Keratinocyte (primary cell): ENCODE results near the gene CTDSPL.

ENCODE experiments used
- EZH2 ChIP-seq: IDR thresholded peaks from one replicate; pipeline ENCODE4 v1.6.1; 2012; ENCODE audit warnings: inconsistent platforms, mild to moderate bottlenecking, low read length, moderate library complexity
- TF ChIP-seq, protein P1 (sequence below), 3 experiments: IDR thresholded peaks in 1 of 3; conservative IDR thresholded peaks in 1 of 3; optimal IDR thresholded peaks in 1 of 3; 2 replicates in 2 of 3; 3 replicates in 1 of 3; pipeline versions ENCODE3 to v1.5.1; 2011; ENCODE audit warnings: low read length in 3 of 3, mild to moderate bottlenecking in 3 of 3, moderate library complexity in 2 of 3, control low read depth in 1 of 3, inconsistent platforms in 1 of 3; ENCODE audit not compliant: insufficient read depth in 2 of 3; ENCODE audit errors: extremely low read depth in 1 of 3

DNA sequence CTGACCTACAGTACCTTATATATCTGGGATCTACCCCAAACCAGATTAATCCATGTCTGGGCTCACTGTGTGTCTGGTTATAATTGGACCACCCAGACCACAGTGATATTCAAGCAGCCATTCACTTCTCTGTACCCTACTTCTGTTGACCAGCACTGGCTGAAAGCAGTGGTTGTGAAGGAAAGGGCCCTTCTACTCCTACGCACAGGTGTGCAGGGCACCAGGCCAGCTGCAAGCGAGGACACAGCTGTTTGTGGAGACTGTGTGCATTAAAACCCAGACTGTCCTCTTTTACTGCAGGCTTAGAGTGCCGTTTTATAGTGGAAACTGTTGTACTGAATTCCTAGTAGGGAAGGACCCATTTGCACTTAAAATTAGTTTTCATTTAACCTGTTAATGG lies 29.5 kb downstream of the CTDSPL start:
- TF ChIP-seq, protein P1, sequence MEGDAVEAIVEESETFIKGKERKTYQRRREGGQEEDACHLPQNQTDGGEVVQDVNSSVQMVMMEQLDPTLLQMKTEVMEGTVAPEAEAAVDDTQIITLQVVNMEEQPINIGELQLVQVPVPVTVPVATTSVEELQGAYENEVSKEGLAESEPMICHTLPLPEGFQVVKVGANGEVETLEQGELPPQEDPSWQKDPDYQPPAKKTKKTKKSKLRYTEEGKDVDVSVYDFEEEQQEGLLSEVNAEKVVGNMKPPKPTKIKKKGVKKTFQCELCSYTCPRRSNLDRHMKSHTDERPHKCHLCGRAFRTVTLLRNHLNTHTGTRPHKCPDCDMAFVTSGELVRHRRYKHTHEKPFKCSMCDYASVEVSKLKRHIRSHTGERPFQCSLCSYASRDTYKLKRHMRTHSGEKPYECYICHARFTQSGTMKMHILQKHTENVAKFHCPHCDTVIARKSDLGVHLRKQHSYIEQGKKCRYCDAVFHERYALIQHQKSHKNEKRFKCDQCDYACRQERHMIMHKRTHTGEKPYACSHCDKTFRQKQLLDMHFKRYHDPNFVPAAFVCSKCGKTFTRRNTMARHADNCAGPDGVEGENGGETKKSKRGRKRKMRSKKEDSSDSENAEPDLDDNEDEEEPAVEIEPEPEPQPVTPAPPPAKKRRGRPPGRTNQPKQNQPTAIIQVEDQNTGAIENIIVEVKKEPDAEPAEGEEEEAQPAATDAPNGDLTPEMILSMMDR (optimal IDR thresholded peaks at IDR 0.05 in 1 of 3, IDR thresholded peaks at IDR 0.05 in 1 of 3, conservative IDR thresholded peaks at IDR 0.05 in 1 of 3; ENCODE audit: extremely low read depth in 1 of 3, insufficient read depth in 2 of 3, low read length in 3 of 3): no peak
- no peak for TF ChIP-seq EZH2
